SU-DHL-6 (cell line): ENCODE measurements around the gene ROCK2.

Source experiments
- CTCF ChIP-seq: fragments of 200-600 bp; sonication (generic); IDR thresholded peaks from one replicate; pipeline ENCODE4 v1.5.1; 2017; ENCODE audit warnings: antibody characterized with exemption, mild to moderate bottlenecking, low read length, moderate library complexity; ENCODE audit not compliant: insufficient read depth, poor library complexity, severe bottlenecking
- EZH2phosphoT487 ChIP-seq: fragments of 200-600 bp; sonication (generic), shearing (Covaris generic); conservative IDR thresholded peaks from 2 replicates; pipeline ENCODE4 v1.6.1; 2018; ENCODE audit warnings: mild to moderate bottlenecking, antibody characterized with exemption, low read length, moderate library complexity, mixed read lengths

- TF ChIP-seq CTCF (no peak), EZH2phosphoT487 (no peak)
Observed at GRCh38 chr2:11157731-11158130, 186.7 kb downstream of the ROCK2 start.
